HG02642 (cell line): ENCODE measurements around the gene GNG3.
"Not testable (repeated sequence)": the region's sequence is repeated elsewhere in the genome, so short reads cannot be mapped to it uniquely, and the experiment has no call there.

Experiments used
- ATAC-seq: cut with Tn5 transposase; IDR thresholded peaks from one replicate; pipeline ENCODE4 v1.9.1; 2021; ENCODE audit warnings: mild to moderate bottlenecking; ENCODE audit not compliant: unreplicated experiment, poor library complexity

The GNG3 gene

GRCh38 chr11:62716206-62716605 is 8.7 kb downstream of the GNG3 start:
- no peak for ATAC-seq

- ATAC-seq, result no peak
These were observed 9.3 kb downstream of the GNG3 start for GRCh38 chr11:62716816-62717215.

GRCh38 chr11:62719302-62719978 is 12.0 kb downstream of the GNG3 start:
- ATAC-seq, result no peak

GRCh38 chr11:62721994-62722393 is 14.5 kb downstream of the GNG3 start:
- no peak for ATAC-seq

GRCh38 chr11:62724171-62724570 is 16.7 kb downstream of the GNG3 start:
- ATAC-seq, result no peak

- ATAC-seq, result no peak
These were observed 18.2 kb downstream of the GNG3 start for GRCh38 chr11:62725646-62726045.

- no peak for ATAC-seq
These were observed 18.9 kb downstream of the GNG3 start for GRCh38 chr11:62726156-62726914.

GRCh38 chr11:62726915-62727164 is 19.4 kb downstream of the GNG3 start:
- ATAC-seq, result no peak

- ATAC-seq, result peak; percentile 72
These were observed 19.8 kb downstream of the GNG3 start, which contains the start of gene HNRNPUL2 for GRCh38 chr11:62727165-62727871. HNRNPUL2 (minus strand) TSS chr11:62727457; CDS start chr11:62727156, 301 bp downstream.

GRCh38 chr11:62727872-62728170 is 20.3 kb downstream of the GNG3 start:
- ATAC-seq, result peak; percentile 58

- ATAC-seq, result peak; percentile 31
These were observed 20.9 kb downstream of the GNG3 start, which contains the start of gene TTC9C for GRCh38 chr11:62728171-62728988. TTC9C (plus strand) TSS chr11:62728486; CDS start chr11:62728849, 363 bp downstream.

GRCh38 chr11:62730076-62730475 is 22.6 kb downstream of the GNG3 start:
- ATAC-seq, result not testable (repeated sequence)

- ATAC-seq, result no peak
These were observed 25.4 kb downstream of the GNG3 start for GRCh38 chr11:62732830-62733229.

GRCh38 chr11:62737196-62737595 is 29.7 kb downstream of the GNG3 start:
- no peak for ATAC-seq

- ATAC-seq, result no peak
These were observed 40.1 kb downstream of the GNG3 start for GRCh38 chr11:62747475-62748160.

GRCh38 chr11:62749931-62750330 is 42.5 kb downstream of the GNG3 start:
- ATAC-seq, result not testable (repeated sequence)

GRCh38 chr11:62752177-62752785 is 44.8 kb downstream of the GNG3 start:
- ATAC-seq, result no peak

GRCh38 chr11:62752994-62753735 is 45.7 kb downstream of the GNG3 start:
- no peak for ATAC-seq
